ENCODE measurements around the gene CYB5B.

CYB5B gene

GRCh38 chr16:69448470-69449193 is 24.2 kb downstream of the CYB5B start:
- peak; percentile 52 for DNase-seq

- DNase-seq: no peak
Measured at GRCh38 chr16:69451166-69451565, 26.7 kb downstream of the CYB5B start.

- no peak for DNase-seq
Measured at GRCh38 chr16:69453936-69454335, 29.5 kb downstream of the CYB5B start.

GRCh38 chr16:69463876-69464275 is 39.5 kb downstream of the CYB5B start:
- no peak for DNase-seq

- DNase-seq: no peak
Measured at GRCh38 chr16:69465083-69465721, 40.8 kb downstream of the CYB5B start.

- DNase-seq: no peak
Measured at GRCh38 chr16:69465881-69466280, 41.5 kb downstream of the CYB5B start.

- DNase-seq: no peak
Measured at GRCh38 chr16:69466547-69466946, 42.1 kb downstream of the CYB5B start.

GRCh38 chr16:69467080-69467479 is 42.7 kb downstream of the CYB5B start:
- no peak for DNase-seq

GRCh38 chr16:69467531-69468204 is 43.2 kb downstream of the CYB5B start:
- DNase-seq: no peak

GRCh38 chr16:69469807-69470561 is 45.6 kb downstream of the CYB5B start:
- no peak for DNase-seq

GRCh38 chr16:69471121-69471520 is 46.7 kb downstream of the CYB5B start:
- DNase-seq: no peak

- DNase-seq: no peak
Measured at GRCh38 chr16:69474408-69474807, 50.0 kb downstream of the CYB5B start.

- DNase-seq: no peak
Measured at GRCh38 chr16:69476920-69477443, 52.6 kb downstream of the CYB5B start.

GRCh38 chr16:69477546-69477945 is 53.1 kb downstream of the CYB5B start:
- no peak for DNase-seq

- no peak for DNase-seq
Measured at GRCh38 chr16:69478685-69479084, 54.3 kb downstream of the CYB5B start.

GRCh38 chr16:69479775-69480174 is 55.4 kb downstream of the CYB5B start:
- no peak for DNase-seq

GRCh38 chr16:69481901-69482341 is 57.5 kb downstream of the CYB5B start:
- DNase-seq: no peak

GRCh38 chr16:69482410-69482991 is 58.1 kb downstream of the CYB5B start:
- no peak for DNase-seq

- no peak for DNase-seq
Measured at GRCh38 chr16:69483611-69484010, 59.2 kb downstream of the CYB5B start.

- DNase-seq: no peak
Measured at GRCh38 chr16:69485361-69485760, 60.9 kb downstream of the CYB5B start.

- no peak for DNase-seq
Measured at GRCh38 chr16:69485816-69486215, 61.4 kb downstream of the CYB5B start.

- DNase-seq: no peak
Measured at GRCh38 chr16:69486272-69486671, 61.9 kb downstream of the CYB5B start.

GRCh38 chr16:69486724-69487123 is 62.3 kb downstream of the CYB5B start:
- DNase-seq: no peak
